ENCODE results near the gene ENO2. TPM values are rescaled to one million over a fixed set of nuclear protein-coding genes. Genes with fewer than 3 reads are reported as not detected.

Gene ENO2
- total and polyA plus RNA-seq, 9 donors: 5.0 to 22.3 (median 11.5) TPM

GRCh38 chr12:6928703-6929407 is 14.5 kb downstream of the ENO2 start:
- H3K4me3 ChIP-seq: peak overlapping the region; percentile 74
- peak overlapping the region; percentile 95 to 99 for H3K27ac ChIP-seq
- no peaks in the 10 kb centered on the region for H3K9me3 ChIP-seq
- H3K4me1 ChIP-seq (ENCODE audit: insufficient read depth): peaks cover 25% of the 10 kb centered on the region
- H3K36me3 ChIP-seq: no peaks in the 10 kb centered on the region
- DNase-seq: peak in 2 of 5 donors; percentile 31 to 39
- H3K27me3 ChIP-seq: no peaks in the 10 kb centered on the region
- WGBS, 3 donors: 2 to 3% (median 3%) methylated on average over 19 of the region's 19 CpGs
- intact Hi-C loops (cut with DNase I): loop anchor here in 1 of 4 donors (5.0 kb wide), 1 partner anchor 57 kb away; the partner anchor contains the start of gene SPSB2
- TF ChIP-seq CTCF (IDR thresholded peaks at IDR 0.05): no peak
- peak; percentile 31 for TF ChIP-seq POLR2A (IDR thresholded peaks at IDR 0.05)

- Histone ChIP-seq H3K27ac (peak overlapping the region; percentile 95 to 99), H3K27me3 (no peaks in the 10 kb centered on the region), H3K9me3 (no peaks in the 10 kb centered on the region), H3K4me3 (peak overlapping the region; percentile 74), H3K36me3 (no peaks in the 10 kb centered on the region), H3K4me1 (ENCODE audit: insufficient read depth) (peaks cover 23% of the 10 kb centered on the region)
- DNase-seq: peak in 2 of 5 donors; percentile 36 to 40
- TF ChIP-seq EP300 (IDR thresholded peaks at IDR 0.05) (no peak), POLR2A (IDR thresholded peaks at IDR 0.05) (no peak)
- intact Hi-C loops (cut with DNase I): loop anchor here in 1 of 4 donors (5.0 kb wide), 1 partner anchor 57 kb away; the partner anchor contains the start of gene SPSB2
- WGBS, 3 donors: 15 to 21% (median 19%) methylated on average over 7 of the region's 7 CpGs
Observed at GRCh38 chr12:6929466-6930452, 15.4 kb downstream of the ENO2 start.

GRCh38 chr12:6932766-6933165 is 18.4 kb downstream of the ENO2 start:
- no peak for TF ChIP-seq CTCF (IDR thresholded peaks at IDR 0.05)
- TF ChIP-seq POLR2A (IDR thresholded peaks at IDR 0.05): no peak
- H3K4me1 ChIP-seq (ENCODE audit: insufficient read depth): peaks cover 12% of the 10 kb centered on the region
- no peak overlapping the region for H3K27ac ChIP-seq

DNA sequence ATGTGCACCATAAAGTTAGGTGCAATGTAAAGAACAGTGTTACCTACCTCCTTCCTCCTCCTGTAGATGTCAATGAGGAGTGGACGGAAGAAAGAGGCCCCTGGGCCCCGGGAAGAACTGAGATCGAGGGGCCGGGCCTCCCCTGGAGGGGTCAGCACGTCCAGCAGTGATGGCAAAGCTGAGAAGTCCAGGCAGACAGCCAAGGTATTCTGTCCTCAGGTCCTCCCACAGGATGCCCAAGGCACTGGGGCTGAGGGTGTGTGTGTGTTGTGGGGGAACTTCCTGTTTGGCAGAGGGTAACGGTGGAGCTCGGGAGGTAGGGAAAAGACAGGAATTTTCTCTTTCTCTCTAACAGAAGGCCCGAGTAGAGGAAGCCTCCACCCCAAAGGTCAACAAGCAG is 19.7 kb downstream of the ENO2 start:
- WGBS, 3 donors: 7 to 10% (median 8%) methylated on average over 8 of the region's 8 CpGs
- Histone ChIP-seq H3K27me3 (no peaks in the 10 kb centered on the region), H3K27ac (peak overlapping the region in 1 of 2 donors; percentile 13), H3K9me3 (no peaks in the 10 kb centered on the region), H3K4me3 (no peak overlapping the region), H3K36me3 (no peaks in the 10 kb centered on the region), H3K4me1 (ENCODE audit: insufficient read depth) (peaks cover 21% of the 10 kb centered on the region)
- TF ChIP-seq EP300 (IDR thresholded peaks at IDR 0.05): no peak
- no peak for TF ChIP-seq POLR2A (IDR thresholded peaks at IDR 0.05)
- no peak for TF ChIP-seq CTCF (IDR thresholded peaks at IDR 0.05)
- intact Hi-C loops (cut with DNase I): no loop called here
- peak in 3 of 5 donors; percentile 54 to 61 (median 58) for DNase-seq

More at GRCh38 chr12:6932766-6933165, 18.4 kb downstream of the ENO2 start:
- Histone ChIP-seq H3K9me3 (no peaks in the 10 kb centered on the region), H3K27me3 (no peaks in the 10 kb centered on the region), H3K4me3 (no peak overlapping the region), H3K36me3 (no peaks in the 10 kb centered on the region)
- intact Hi-C loops (cut with DNase I): no loop called here
- no peak for DNase-seq
- WGBS, 3 donors: 44 to 55% (median 49%) methylated on average over 1 of the region's 1 CpG
